GM21447 (cell line): ENCODE data around the gene ARHGEF17.

Experiments used
- ATAC-seq: cut with Tn5 transposase; IDR thresholded peaks from one replicate; pipeline ENCODE4 v1.9.1; 2021; ENCODE audit not compliant: unreplicated experiment

ARHGEF17 gene

DNA sequence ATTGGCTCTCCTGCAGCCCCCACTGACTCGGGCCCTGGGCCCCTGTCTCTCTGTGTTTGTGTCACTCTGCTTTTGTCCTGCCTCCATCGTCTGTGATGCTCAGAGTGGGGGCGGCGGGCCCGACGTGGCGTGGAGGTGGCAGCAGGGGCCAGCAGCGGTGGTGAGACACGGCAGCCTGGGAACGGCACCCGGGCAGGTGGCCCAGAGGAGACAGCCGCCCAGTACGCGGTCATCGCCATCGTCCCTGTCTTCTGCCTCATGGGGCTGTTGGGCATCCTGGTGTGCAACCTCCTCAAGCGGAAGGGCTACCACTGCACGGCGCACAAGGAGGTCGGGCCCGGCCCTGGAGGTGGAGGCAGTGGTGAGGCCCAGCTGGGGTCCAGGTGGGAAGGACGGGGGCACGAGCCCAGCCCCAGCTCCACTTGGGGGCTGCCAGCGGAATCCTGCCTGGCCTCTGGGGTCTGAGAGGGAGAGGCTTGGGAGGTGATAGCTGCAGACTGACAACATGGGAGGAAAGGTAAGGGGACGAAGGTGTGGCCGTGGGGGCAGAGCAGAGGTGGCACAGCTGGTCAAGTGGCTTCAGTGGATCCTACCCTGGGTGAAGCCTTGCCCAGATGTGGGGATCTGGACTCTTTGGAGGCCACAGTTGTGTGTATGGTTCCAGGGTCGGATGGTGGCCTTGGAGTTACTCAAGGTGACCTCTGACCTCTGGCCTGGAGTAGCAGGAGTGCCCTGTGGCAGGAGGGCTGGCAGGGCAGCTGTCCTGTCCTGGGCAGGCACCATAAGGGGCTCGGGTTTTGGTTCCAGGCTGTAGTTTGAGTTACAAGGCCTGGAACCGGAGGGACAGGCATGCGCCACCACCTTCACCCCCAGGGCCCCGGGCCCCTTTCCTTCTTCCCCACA lies 84.3 kb downstream of the ARHGEF17 start:
- no peak for ATAC-seq

DNA sequence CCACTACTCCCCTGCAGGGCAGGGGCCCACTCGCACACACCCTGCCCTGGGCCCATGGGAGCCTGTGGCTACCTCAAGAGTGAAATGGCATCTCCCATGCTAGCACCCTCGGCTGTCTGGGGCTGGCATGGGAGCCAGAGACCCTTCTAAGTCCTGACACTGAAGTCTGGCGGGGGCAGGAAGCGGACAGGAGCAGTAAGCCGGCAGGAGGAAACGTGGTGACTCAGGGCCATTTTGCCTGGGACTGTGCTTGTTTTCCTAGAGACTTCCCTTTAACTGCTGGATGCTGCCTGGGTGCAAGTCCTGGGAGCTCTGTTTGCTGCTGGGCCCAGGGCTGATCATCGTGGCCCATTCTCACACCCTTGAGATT lies 84.9 kb downstream of the ARHGEF17 start:
- no peak for ATAC-seq

- ATAC-seq, result no peak
These were observed 85.7 kb downstream of the ARHGEF17 start for GRCh38 chr11:73393479-73394415.

DNA sequence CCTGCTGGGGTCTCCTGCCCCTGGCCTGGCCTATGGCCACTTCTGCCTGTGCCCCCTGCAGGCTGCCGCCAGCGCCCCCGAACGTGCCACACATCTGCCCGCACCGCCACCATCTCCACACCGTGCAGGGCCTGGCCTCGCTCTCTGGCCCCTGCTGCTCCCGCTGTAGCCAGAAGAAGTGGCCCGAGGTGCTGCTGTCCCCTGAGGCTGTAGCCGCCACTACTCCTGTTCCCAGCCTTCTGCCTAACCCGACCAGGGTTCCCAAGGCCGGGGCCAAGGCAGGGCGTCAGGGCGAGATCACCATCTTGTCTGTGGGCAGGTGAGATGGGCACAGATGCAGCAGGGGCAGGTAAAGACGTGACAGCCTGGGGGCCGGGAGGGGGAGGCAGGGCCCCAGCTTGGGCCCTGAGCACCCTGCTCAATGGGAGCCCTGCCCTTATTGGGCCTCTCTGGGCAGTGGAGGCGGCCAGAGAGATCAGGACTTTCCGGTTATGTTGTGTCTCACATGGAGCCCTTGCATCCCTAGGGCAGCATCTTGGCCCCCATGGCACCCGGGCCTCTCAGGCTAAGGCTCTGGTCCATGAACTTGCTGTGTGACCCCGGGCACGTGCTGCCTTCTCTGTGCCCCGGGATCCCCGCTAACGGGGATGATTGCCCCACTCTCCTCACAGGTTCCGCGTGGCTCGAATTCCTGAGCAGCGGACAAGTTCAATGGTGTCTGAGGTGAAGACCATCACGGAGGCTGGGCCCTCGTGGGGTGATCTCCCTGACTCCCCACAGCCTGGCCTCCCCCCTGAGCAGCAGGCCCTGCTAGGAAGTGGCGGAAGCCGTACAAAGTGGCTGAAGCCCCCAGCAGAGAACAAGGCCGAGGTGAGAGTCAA lies 86.6 kb downstream of the ARHGEF17 start:
- no peak for ATAC-seq

DNA sequence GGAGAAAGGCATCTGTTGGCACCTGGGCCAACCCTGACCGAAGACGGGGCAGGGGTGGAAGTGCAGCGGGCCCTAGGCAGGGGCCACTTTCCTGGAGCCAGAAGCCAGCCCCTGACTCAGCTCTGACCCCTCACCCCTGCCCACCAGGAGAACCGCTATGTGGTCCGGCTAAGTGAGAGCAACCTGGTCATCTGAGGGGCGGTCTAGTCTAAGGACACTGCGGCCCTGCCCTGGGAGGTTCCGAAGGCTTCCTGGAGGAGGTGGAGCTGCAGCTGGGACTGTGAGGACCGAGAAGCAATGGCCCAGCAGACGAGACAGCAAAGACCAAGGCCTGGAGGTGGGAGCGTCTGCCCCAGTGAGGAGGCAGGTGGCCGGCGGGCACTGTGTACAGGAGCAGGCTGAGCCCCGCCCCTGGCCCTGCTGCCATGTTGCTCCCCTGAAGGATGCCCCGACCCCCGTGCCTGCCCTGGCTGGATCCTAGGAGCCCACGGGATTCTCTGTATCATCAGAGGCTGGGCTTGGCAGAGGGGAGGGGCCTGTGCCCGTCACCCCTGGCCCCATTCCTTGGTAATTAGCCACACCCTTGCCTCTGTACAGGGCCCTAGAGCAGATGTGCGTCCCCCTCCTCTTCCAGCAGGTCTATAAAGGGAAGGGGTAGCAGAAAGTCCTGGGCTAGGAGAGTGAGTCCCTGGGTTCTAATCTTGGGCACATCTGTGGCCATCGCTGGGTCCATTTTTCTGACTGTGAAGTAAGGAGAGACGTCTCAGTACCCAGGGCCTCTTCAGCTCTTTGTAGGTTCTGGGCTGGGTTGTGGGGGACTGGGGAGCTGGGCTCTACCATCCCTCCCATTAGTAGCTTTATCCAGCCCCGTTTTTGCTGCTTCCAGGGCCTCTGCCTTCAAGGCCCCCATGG lies 87.5 kb downstream of the ARHGEF17 start:
- no peak for ATAC-seq

GRCh38 chr11:73396251-73396930 lies 88.3 kb downstream of the ARHGEF17 start:
- no peak for ATAC-seq

DNA sequence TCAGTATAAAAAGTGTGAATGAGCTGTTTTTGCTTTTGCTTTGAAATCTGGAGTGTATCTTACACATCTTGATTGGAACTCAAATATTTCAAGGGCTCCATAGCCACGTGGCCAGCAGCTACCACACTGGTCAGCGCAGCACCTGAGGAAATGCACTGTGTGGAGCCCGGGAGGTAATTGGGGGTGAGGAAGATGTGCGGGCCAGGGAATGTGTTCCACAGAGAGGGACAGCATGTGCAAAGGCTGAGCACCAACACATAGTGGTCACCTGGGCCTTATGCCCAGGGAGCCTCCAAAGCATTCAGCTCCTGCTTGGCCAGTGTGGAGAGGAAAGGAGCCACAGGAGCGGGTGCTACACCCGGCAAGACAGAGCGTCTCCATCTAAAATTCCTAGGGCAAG lies 88.9 kb downstream of the ARHGEF17 start:
- no peak for ATAC-seq

DNA sequence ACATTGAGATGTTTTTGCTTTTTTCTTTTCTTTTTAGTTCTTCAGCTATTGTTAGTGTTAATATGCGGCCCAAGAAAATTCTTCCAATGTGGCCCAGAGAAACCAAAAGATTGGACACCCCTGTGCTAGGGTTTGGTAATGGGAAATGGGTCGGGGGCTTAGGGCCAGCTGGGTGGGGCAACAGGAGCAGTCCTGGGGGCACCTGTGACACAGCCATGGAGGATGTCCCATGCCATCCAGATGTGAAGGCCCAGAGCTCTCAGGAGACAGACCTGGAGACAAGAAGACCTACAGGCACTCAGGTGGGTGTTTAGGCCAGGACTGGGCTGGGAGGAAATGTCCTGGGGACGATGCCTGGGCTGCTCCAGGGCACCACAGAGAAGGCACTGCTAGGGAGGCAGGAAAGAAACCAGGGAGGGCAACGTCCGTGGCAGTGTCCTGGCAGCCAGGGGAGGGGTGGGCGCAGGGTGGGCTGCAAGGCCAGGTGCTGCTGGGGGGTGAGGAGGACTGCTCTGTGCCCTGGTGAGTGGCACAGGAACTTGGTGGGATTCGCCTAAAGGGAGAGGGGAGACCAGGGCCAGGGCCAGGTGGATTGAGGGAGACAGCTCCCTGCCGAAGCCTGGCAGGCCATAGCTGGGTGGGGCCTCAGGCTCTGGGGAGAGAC lies 89.5 kb downstream of the ARHGEF17 start:
- no peak for ATAC-seq

GRCh38 chr11:73398132-73398526 lies 90.1 kb downstream of the ARHGEF17 start:
- ATAC-seq, result no peak

GRCh38 chr11:73398721-73399120 lies 90.6 kb downstream of the ARHGEF17 start:
- no peak for ATAC-seq

GRCh38 chr11:73399159-73399590 lies 91.1 kb downstream of the ARHGEF17 start:
- ATAC-seq, result no peak

- ATAC-seq, result no peak
These were observed 91.6 kb downstream of the ARHGEF17 start for GRCh38 chr11:73399636-73400035.

- no peak for ATAC-seq
These were observed 92.2 kb downstream of the ARHGEF17 start for GRCh38 chr11:73400293-73400692.

DNA sequence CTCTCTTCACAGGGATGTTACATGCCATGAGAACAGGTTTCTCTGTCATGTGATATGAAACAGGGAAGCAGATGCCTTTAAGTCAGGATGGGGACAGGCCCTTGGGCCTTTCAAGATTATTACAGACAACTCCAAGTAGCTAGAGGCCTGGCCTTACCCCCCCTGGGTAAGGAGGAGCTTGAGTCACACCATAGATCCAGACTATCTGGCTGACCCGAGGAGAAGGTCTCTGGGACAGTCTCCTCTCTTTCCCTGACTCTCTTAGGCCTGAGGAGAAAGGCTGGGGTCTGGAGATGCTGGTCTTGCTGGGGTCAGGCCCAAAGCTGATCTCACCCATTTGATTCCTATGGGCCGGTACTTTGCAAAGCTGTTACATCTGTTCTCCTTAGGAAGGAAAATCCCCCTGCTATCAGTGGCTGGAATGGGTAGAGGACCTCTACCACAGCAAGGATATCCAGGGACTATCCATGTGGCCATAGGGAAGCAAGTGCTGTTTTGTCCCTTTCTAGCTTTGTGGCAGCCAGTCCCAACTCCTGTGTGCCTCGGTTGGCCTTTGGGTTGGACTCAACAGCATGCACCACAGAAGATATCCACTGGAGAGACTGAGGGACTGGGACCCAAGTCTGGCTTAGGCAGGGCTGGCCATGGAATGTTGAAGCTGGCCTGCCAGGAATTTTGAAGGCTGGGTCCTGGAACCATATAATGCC lies 93.3 kb downstream of the ARHGEF17 start:
- ATAC-seq, result no peak

DNA sequence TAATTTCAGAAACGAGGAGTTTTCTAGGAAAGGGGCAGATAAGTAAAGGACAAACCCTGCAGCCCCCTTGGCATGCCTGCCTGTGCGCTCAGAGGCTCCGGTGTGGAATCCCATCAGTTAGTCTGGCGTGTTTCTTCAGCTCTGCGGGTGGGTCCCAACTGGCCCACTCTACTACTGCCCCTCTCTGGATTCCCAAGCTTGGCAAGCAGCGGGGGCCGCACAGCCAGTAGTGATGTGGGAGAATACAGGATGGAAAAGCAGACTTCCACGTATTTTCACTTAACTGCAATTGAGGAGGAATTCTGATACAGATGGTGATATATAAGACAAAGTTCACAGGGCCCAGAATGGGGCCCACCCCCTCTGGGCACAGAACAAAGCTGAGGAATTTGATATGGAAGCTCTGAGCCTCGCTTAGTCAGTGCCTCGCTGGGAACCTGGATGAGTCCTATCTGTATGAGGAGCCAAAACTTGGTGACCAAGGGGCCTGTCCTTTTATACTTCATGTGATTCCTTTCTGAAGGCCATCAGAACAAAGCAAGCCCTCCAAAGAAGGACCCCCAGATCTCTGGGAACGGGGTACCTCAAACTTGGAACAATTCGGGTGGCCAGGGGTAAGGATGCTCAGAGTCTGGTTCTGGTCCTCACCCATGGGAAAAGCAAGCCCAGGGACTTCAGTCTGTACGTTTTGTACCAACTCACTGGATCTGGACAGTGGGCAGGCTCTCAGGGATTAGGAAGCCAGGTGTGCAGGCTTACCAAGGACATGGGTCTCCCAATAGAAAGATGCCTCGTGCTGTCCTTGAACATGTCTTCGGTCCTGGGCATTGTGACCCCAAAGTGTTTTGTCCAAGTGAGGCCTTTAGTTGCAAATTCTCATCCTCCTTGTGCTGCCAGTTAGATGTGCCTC lies 94.1 kb downstream of the ARHGEF17 start:
- ATAC-seq, result no peak

- ATAC-seq, result no peak
These were observed 94.7 kb downstream of the ARHGEF17 start for GRCh38 chr11:73402834-73403185.

DNA sequence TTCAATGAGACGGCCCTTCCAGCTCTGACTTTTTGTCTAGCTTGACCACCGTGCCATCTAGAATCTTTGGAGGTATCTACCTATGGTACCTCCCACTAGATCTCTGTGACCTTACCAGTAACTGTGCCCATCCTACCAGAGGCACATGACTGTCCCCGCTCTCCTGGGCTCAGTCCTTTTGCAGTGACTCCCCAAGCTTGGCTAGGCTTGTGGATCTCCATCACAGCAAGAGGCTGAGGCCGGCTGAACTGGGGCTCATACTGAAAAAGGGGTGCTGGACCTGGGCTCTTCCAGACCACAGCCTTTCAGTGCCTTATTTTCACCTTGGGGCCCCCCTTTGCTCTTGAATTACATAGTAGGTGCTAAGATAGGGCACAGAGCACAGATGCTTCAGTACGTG lies 95.5 kb downstream of the ARHGEF17 start:
- no peak for ATAC-seq
